ENCODE data around the gene INHA. TPM values are rescaled to one million over a fixed set of nuclear protein-coding genes. Genes with fewer than 3 reads are reported as not detected.

INHA gene
- total RNA-seq, 1 experiment from 2014 or later, result 0.31 TPM

DNA sequence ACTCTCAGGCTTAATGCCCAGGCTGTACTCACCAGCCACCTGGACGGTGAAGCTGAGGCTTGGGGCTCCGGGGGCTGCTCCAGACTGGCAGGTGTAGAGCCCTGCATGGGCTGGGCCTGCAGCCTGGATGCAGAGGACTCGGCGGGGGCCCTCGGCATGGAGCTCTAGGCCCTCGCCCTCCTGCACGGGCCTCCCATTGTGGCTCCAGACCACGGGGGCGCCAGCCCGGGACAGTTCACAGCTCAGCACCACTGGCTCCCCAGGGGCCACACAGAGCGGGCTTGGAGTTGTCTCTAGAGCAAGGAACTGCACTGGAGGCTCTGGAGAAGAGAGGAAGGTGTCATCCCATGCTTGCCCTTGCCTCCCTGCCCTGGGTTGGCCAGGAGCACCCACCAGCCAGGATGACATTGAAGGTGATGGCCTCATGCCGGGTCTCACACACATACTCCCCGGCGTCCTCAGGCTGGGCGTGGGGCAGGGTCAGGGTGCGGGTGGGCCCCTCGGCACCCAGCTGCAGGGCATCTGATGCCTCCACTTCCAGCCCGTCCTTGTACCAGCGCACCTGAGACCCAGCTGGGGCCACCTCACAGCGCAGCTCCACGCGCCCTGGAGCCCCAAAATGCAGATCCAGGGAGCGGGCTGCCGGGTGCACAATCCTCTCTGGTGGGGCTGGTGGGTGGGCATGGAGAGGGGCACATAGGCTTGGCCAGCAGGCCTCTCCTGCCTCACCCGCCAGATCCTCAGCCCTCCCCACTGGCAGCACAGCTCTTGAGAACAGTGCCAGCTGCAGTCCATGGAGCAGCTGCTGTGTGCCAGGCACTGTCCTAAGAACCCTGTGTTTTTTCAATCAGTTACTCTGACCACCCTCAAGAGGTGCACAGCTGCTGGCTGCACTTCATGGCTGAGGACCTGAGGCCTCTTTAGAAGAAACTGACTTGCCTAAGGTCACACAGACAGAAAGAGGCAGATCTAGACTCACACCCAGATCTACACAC is 14.0 kb upstream of the INHA start:
- Histone ChIP-seq H3K27me3 (ENCODE audit: insufficient read depth, low read length) (peaks cover 4% of the 10 kb centered on the region; the same call in 1 of the 2 replicates), H2BK5ac (ENCODE audit: insufficient read length, low read length) (no peak overlapping the region), H3K4me2 (ENCODE audit: insufficient read depth, insufficient read length, low read length) (no peak overlapping the region), H2BK12ac (ENCODE audit: insufficient read length, low read depth, low read length) (no peak overlapping the region), H3K9ac (ENCODE audit: extremely low read depth, insufficient read length, low read length) (no peak overlapping the region), H3K27ac (ENCODE audit: insufficient read length, low read depth, low read length) (no peak overlapping the region), H2BK120ac (ENCODE audit: low read depth, low read length, poor library complexity, severe bottlenecking) (no peak overlapping the region), H2BK20ac (ENCODE audit: low read depth, low read length, poor library complexity, severe bottlenecking) (no peak overlapping the region), H3K56ac (ENCODE audit: insufficient read length, low read depth, low read length) (no peak overlapping the region), H3K79me1 (ENCODE audit: insufficient read depth, low read depth, low read length, poor library complexity, severe bottlenecking) (no peaks in the 10 kb centered on the region), H3K4me1 (ENCODE audit: insufficient read depth, low read length) (peaks cover 17% of the 10 kb centered on the region; the same call in 1 of the 2 replicates), H4K8ac (replicated peaks; ENCODE audit: insufficient read length, low read depth, low read length) (no peak overlapping the region), H3K23ac (ENCODE audit: insufficient read length, low read depth, low read length) (no peak overlapping the region), H3K14ac (ENCODE audit: insufficient read depth, low read length) (no peak overlapping the region), H2AK5ac (ENCODE audit: insufficient read length, low read length) (no peak overlapping the region), H4K91ac (ENCODE audit: insufficient read length, low read depth, low read length) (no peak overlapping the region), H2AFZ (ENCODE audit: low read length) (no peak overlapping the region), H2BK15ac (ENCODE audit: low read depth, low read length) (no peak overlapping the region), H3K9me3 (ENCODE audit: control insufficient read depth, low read depth, low read length) (no peaks in the 10 kb centered on the region), H4K20me1 (ENCODE audit: control insufficient read depth, insufficient read depth, insufficient read length) (no peaks in the 10 kb centered on the region), H3K79me2 (ENCODE audit: insufficient read depth, low read length) (no peaks in the 10 kb centered on the region), H4K5ac (ENCODE audit: insufficient read length, low read depth, low read length) (no peak overlapping the region), H3K4ac (ENCODE audit: low read depth, low read length) (no peak overlapping the region), H3T11ph (ENCODE audit: low read length) (no peak overlapping the region), H3K18ac (ENCODE audit: insufficient read length, low read depth, low read length) (no peak overlapping the region), H3K23me2 (ENCODE audit: insufficient read length, low read depth, low read length, poor library complexity, severe bottlenecking) (no peaks in the 10 kb centered on the region)
- Mint-ChIP-seq H3K27me3 (ENCODE audit: low read depth) (peaks cover 20% of the 10 kb centered on the region), H3K9me3 (no peaks in the 10 kb centered on the region; a peak in 1 of 5 replicates), H3K4me1 (peaks cover 34 to 39% of the 10 kb centered on the region in 2 experiments), H3K4me3 (no peak overlapping the region), H3K27ac (no peak overlapping the region; a peak in 1 of 7 replicates), H3K36me3 (ENCODE audit: insufficient read depth in 1 of 3, low read depth in 3 of 3) (peaks cover 19 to 53% (median 46%) of the 10 kb centered on the region in 3 experiments)
- no peak for DNase-seq
- no CpG with 5 or more reads among the region's 25 CpGs for WGBS (ENCODE audit: extremely low coverage, insufficient read length, low lambda C conversion rate)
- TF ChIP-seq, protein P1, sequence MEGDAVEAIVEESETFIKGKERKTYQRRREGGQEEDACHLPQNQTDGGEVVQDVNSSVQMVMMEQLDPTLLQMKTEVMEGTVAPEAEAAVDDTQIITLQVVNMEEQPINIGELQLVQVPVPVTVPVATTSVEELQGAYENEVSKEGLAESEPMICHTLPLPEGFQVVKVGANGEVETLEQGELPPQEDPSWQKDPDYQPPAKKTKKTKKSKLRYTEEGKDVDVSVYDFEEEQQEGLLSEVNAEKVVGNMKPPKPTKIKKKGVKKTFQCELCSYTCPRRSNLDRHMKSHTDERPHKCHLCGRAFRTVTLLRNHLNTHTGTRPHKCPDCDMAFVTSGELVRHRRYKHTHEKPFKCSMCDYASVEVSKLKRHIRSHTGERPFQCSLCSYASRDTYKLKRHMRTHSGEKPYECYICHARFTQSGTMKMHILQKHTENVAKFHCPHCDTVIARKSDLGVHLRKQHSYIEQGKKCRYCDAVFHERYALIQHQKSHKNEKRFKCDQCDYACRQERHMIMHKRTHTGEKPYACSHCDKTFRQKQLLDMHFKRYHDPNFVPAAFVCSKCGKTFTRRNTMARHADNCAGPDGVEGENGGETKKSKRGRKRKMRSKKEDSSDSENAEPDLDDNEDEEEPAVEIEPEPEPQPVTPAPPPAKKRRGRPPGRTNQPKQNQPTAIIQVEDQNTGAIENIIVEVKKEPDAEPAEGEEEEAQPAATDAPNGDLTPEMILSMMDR (conservative IDR thresholded peaks at IDR 0.05), result no peak
